ENCODE data around the gene FOXO3. TPM values are rescaled to one million over a fixed set of nuclear protein-coding genes. Genes with fewer than 3 reads are reported as not detected.

Gene FOXO3
- total RNA-seq, 2 experiments from 2014 or later, result 5.4 to 6.5 TPM

GRCh38 chr6:108565091-108565766 lies 4.5 kb downstream of the FOXO3 start:
- ChIA-PET POLR2A (no interaction called here), CTCF (interaction anchor here (0.7 to 1.2 kb wide), 3 partner anchors 11 to 480 kb away, joined by 3 read pairs; no protein-coding TSS in a partner anchor)
- Mint-ChIP-seq H3K27ac (peak overlapping the region; percentile 70), H3K4me1 (ENCODE audit: low read depth) (peaks cover 65% of the 10 kb centered on the region), H3K27me3 (no peaks in the 10 kb centered on the region), H3K36me3 (peaks cover 35% of the 10 kb centered on the region), H3K9me3 (no peaks in the 10 kb centered on the region), H3K4me3 (peak overlapping the region; percentile 34)
- DNase-seq, result no peak
- intact Hi-C loops (cut with micrococcal nuclease), result loop anchor here (1.0 to 5.0 kb wide), 6 partner anchors 16 to 318 kb away; no protein-coding TSS in a partner anchor

GRCh38 chr6:108565893-108566292 lies 5.2 kb downstream of the FOXO3 start:
- Mint-ChIP-seq H3K4me3 (no peak overlapping the region), H3K27ac (peak overlapping the region; percentile 70), H3K4me1 (ENCODE audit: low read depth) (peaks cover 68% of the 10 kb centered on the region), H3K27me3 (no peaks in the 10 kb centered on the region), H3K9me3 (no peaks in the 10 kb centered on the region), H3K36me3 (peaks cover 36% of the 10 kb centered on the region)
- intact Hi-C loops (cut with micrococcal nuclease), result loop anchor here (1.0 to 5.0 kb wide), 6 partner anchors 15 to 317 kb away; no protein-coding TSS in a partner anchor
- ChIA-PET CTCF (interaction anchor here (0.7 to 1.2 kb wide), 5 partner anchors 11 to 452 kb away, joined by 3 read pairs; no protein-coding TSS in a partner anchor), POLR2A (interaction anchor here (1.2 kb wide), 1 partner anchor 26 kb away, joined by 3 read pairs; no protein-coding TSS in a partner anchor)
- DNase-seq, result no peak

GRCh38 chr6:108566406-108566805 lies 5.7 kb downstream of the FOXO3 start:
- intact Hi-C loops (cut with micrococcal nuclease), result loop anchor here (5.0 kb wide), 1 partner anchor 101 kb away; no protein-coding TSS in a partner anchor
- H3K4me3 Mint-ChIP-seq, result no peak overlapping the region
- peak overlapping the region; percentile 70 for H3K27ac Mint-ChIP-seq
- no peaks in the 10 kb centered on the region for H3K9me3 Mint-ChIP-seq
- H3K4me1 Mint-ChIP-seq (ENCODE audit: low read depth), result peaks cover 69% of the 10 kb centered on the region
- DNase-seq, result no peak
- CTCF ChIA-PET, result interaction anchor here (0.8 to 1.2 kb wide), 3 partner anchors 11 to 349 kb away, joined by 3 read pairs; no protein-coding TSS in a partner anchor
- POLR2A ChIA-PET, result interaction anchor here (1.2 kb wide), 1 partner anchor 25 kb away, joined by 3 read pairs; no protein-coding TSS in a partner anchor
- H3K36me3 Mint-ChIP-seq, result peaks cover 41% of the 10 kb centered on the region
- no peaks in the 10 kb centered on the region for H3K27me3 Mint-ChIP-seq

- H3K36me3 Mint-ChIP-seq, result peaks cover 30% of the 10 kb centered on the region
- no peak for DNase-seq
- POLR2A ChIA-PET, result interaction anchor here (0.9 kb wide), 1 partner anchor 30 kb away, joined by 4 read pairs; no protein-coding TSS in a partner anchor
- H3K9me3 Mint-ChIP-seq, result no peaks in the 10 kb centered on the region
- no peak overlapping the region for H3K4me3 Mint-ChIP-seq
- no peak overlapping the region for H3K27ac Mint-ChIP-seq
- no peaks in the 10 kb centered on the region for H3K27me3 Mint-ChIP-seq
- peaks cover 57% of the 10 kb centered on the region for H3K4me1 Mint-ChIP-seq (ENCODE audit: low read depth)
- CTCF ChIA-PET, result interaction anchor here (1.6 kb wide), 1 partner anchor 214 kb away, joined by 5 read pairs; no protein-coding TSS in a partner anchor
- intact Hi-C loops (cut with micrococcal nuclease), result loop anchor here (5.0 kb wide), 1 partner anchor 99 kb away; no protein-coding TSS in a partner anchor
These were observed 7.4 kb downstream of the FOXO3 start for GRCh38 chr6:108568101-108568500.

- H3K9me3 Mint-ChIP-seq, result no peaks in the 10 kb centered on the region
- intact Hi-C loops (cut with micrococcal nuclease), result loop anchor here (5.0 kb wide), 1 partner anchor 99 kb away; no protein-coding TSS in a partner anchor
- POLR2A ChIA-PET, result interaction anchor here (0.9 kb wide), 1 partner anchor 29 kb away, joined by 4 read pairs; no protein-coding TSS in a partner anchor
- no peaks in the 10 kb centered on the region for H3K27me3 Mint-ChIP-seq
- peaks cover 53% of the 10 kb centered on the region for H3K4me1 Mint-ChIP-seq (ENCODE audit: low read depth)
- DNase-seq, result no peak
- H3K36me3 Mint-ChIP-seq, result peaks cover 30% of the 10 kb centered on the region
- CTCF ChIA-PET, result no interaction called here
- no peak overlapping the region for H3K27ac Mint-ChIP-seq
- H3K4me3 Mint-ChIP-seq, result no peak overlapping the region
These were observed 8.0 kb downstream of the FOXO3 start for GRCh38 chr6:108568551-108569305.

DNA sequence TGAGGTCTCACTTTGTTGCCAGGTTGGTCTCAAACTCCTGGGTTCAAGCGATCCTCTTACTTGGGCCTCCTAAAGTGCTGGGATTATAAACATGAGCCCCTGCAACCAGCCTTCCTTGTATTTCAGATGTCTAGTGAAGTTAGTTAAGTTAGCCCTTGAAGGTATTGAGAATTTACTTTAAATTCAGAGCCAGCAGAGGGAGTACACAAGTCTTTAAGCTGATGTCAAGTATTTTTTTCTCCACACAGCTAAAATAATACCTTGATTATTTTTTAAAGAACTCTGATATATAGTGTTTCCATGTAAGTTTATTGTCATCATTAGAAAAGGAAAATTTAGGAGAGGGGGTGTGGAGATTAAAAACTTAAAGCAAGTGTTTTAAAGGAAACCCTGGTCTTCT lies 9.8 kb downstream of the FOXO3 start:
- Mint-ChIP-seq H3K4me3 (no peak overlapping the region), H3K36me3 (peaks cover 30% of the 10 kb centered on the region), H3K4me1 (ENCODE audit: low read depth) (peaks cover 48% of the 10 kb centered on the region), H3K27ac (no peak overlapping the region), H3K27me3 (no peaks in the 10 kb centered on the region), H3K9me3 (no peaks in the 10 kb centered on the region)
- CTCF ChIA-PET, result interaction anchor here (1.2 kb wide), 1 partner anchor 34 kb away, joined by 4 read pairs; no protein-coding TSS in a partner anchor
- DNase-seq, result no peak
- intact Hi-C loops (cut with micrococcal nuclease), result no loop called here
- POLR2A ChIA-PET, result no interaction called here

- H3K4me3 Mint-ChIP-seq, result no peak overlapping the region
- no peak for DNase-seq
- no peaks in the 10 kb centered on the region for H3K9me3 Mint-ChIP-seq
- H3K27me3 Mint-ChIP-seq, result no peaks in the 10 kb centered on the region
- intact Hi-C loops (cut with micrococcal nuclease), result no loop called here
- H3K27ac Mint-ChIP-seq, result no peak overlapping the region
- CTCF ChIA-PET, result no interaction called here
- POLR2A ChIA-PET, result no interaction called here
- peaks cover 46% of the 10 kb centered on the region for H3K4me1 Mint-ChIP-seq (ENCODE audit: low read depth)
- H3K36me3 Mint-ChIP-seq, result peaks cover 9% of the 10 kb centered on the region
These were observed 13.9 kb downstream of the FOXO3 start for GRCh38 chr6:108574457-108575141.

GRCh38 chr6:108575905-108576494 lies 15.3 kb downstream of the FOXO3 start:
- no peaks in the 10 kb centered on the region for H3K9me3 Mint-ChIP-seq
- peaks cover 49% of the 10 kb centered on the region for H3K4me1 Mint-ChIP-seq (ENCODE audit: low read depth)
- no peaks in the 10 kb centered on the region for H3K27me3 Mint-ChIP-seq
- CTCF ChIA-PET, result interaction anchor here (1.2 kb wide), 1 partner anchor 11 kb away, joined by 3 read pairs; no protein-coding TSS in a partner anchor
- peaks cover 6% of the 10 kb centered on the region for H3K36me3 Mint-ChIP-seq
- H3K27ac Mint-ChIP-seq, result no peak overlapping the region
- POLR2A ChIA-PET, result interaction anchor here (1.6 kb wide), 1 partner anchor 18 kb away, joined by 5 read pairs; no protein-coding TSS in a partner anchor
- H3K4me3 Mint-ChIP-seq, result no peak overlapping the region
- intact Hi-C loops (cut with micrococcal nuclease), result no loop called here
- DNase-seq, result no peak

GRCh38 chr6:108576709-108577108 lies 16.0 kb downstream of the FOXO3 start:
- intact Hi-C loops (cut with micrococcal nuclease), result no loop called here
- CTCF ChIA-PET, result interaction anchor here (0.7 to 1.2 kb wide), 3 partner anchors 10 to 27 kb away, joined by 3 read pairs; no protein-coding TSS in a partner anchor
- H3K27ac Mint-ChIP-seq, result no peak overlapping the region

DNA sequence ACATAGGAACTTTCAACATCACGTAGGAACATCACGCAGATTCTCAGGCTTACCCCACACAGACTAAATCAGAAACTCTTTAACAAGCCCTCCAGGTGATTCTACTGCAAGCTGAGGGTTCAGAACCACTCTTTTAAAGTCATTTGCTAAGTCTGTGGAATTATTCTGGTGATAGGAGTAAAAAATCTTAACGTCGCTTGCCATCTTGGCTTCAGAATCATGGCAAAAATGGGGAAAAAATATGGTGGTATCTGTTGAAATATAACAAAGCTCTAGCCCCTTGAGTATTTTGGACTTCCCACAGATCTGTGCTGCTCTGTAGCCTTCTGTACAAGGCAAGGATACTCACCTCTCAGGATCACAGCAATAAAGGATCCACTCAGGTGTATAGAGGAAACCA lies 17.4 kb downstream of the FOXO3 start:
- ChIA-PET CTCF (no interaction called here), POLR2A (no interaction called here)
- intact Hi-C loops (cut with micrococcal nuclease), result no loop called here
- Mint-ChIP-seq H3K4me3 (no peak overlapping the region), H3K27ac (no peak overlapping the region), H3K36me3 (peaks cover 2% of the 10 kb centered on the region), H3K27me3 (no peaks in the 10 kb centered on the region), H3K4me1 (ENCODE audit: low read depth) (peaks cover 70% of the 10 kb centered on the region), H3K9me3 (no peaks in the 10 kb centered on the region)
- no peak for DNase-seq

More at GRCh38 chr6:108576709-108577108, 16.0 kb downstream of the FOXO3 start:
- POLR2A ChIA-PET, result interaction anchor here (1.6 kb wide), 1 partner anchor 18 kb away, joined by 5 read pairs; no protein-coding TSS in a partner anchor
- Mint-ChIP-seq H3K9me3 (no peaks in the 10 kb centered on the region), H3K4me3 (no peak overlapping the region), H3K27me3 (no peaks in the 10 kb centered on the region), H3K4me1 (ENCODE audit: low read depth) (peaks cover 56% of the 10 kb centered on the region), H3K36me3 (peaks cover 2% of the 10 kb centered on the region)
- no peak for DNase-seq

DNA sequence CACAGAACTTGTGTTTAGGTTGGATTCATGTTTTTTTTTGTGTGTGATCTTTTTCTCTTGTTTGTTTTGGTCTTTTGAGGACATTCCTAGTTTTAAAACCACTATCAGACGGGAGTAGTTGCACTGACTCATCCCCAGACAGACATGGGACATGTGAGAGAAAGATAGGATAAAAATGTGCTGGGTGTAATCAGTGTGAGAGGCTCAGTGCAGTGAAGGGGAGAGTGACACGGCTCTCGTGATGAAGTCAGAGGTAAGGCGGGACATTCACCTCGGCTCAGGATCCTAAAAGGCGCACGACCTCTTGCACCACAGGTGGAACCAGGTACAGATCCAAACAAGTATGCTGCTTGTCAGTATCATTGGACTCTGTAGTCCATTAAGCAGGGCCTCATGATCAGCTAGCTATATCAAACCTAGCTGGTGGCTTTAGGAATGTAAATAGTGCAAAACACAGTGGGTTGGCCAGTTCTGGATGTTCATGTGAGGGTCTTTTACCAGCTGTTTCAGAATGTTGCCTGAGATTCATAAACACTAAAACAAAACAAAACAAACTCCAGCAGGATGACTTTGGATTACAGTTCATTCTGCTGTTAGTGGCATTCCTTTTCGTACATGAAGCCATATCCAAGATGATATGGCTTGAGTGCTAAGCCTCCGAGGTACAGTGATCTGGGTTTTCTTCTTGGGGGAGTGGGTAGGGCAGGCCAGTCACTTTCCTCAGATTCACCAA lies 18.0 kb downstream of the FOXO3 start:
- DNase-seq, result no peak
- H3K27ac Mint-ChIP-seq, result no peak overlapping the region
- POLR2A ChIA-PET, result no interaction called here
- H3K27me3 Mint-ChIP-seq, result no peaks in the 10 kb centered on the region
- H3K36me3 Mint-ChIP-seq, result no peaks in the 10 kb centered on the region
- H3K4me1 Mint-ChIP-seq (ENCODE audit: low read depth), result peaks cover 72% of the 10 kb centered on the region
- CTCF ChIA-PET, result no interaction called here
- H3K4me3 Mint-ChIP-seq, result no peak overlapping the region
- no peaks in the 10 kb centered on the region for H3K9me3 Mint-ChIP-seq
- intact Hi-C loops (cut with micrococcal nuclease), result no loop called here

All from activated CD4-positive, alpha-beta memory T cell treated with anti-CD3 and anti-CD28 coated beads for 36 hours (primary cell).